SK-N-SH (cell line): Measurements from ENCODE around the gene ARHGEF1.

Experiments
- CTCF ChIP-seq: fragments of 200-600 bp; sonication (generic); IDR thresholded peaks from 2 replicates; pipeline ENCODE4 v1.6.1; 2017; ENCODE audit warnings: antibody characterized with exemption, mild to moderate bottlenecking, moderate library complexity
- JUND ChIP-seq: IDR thresholded peaks from 2 replicates; pipeline ENCODE4 v1.4.0; 2012
- MAX ChIP-seq: IDR thresholded peaks from 2 replicates; pipeline ENCODE4 v1.4.0; 2012; ENCODE audit warnings: low read depth
- POLR2AphosphoS5 ChIP-seq: IDR thresholded peaks from 2 replicates; pipeline ENCODE4 v1.6.1; 2012; ENCODE audit warnings: low read depth, low read length
- SMC3 ChIP-seq: IDR thresholded peaks from 2 replicates; pipeline ENCODE4 v1.6.1; 2012; ENCODE audit warnings: low read depth, low read length, improper control_type of control experiment
- TAF1 ChIP-seq: IDR thresholded peaks from 2 replicates; pipeline ENCODE4 v1.6.1; 2012; ENCODE audit warnings: low read depth, mild to moderate bottlenecking, low read length, moderate library complexity, borderline replicate concordance
- TEAD4 ChIP-seq: IDR thresholded peaks from 2 replicates; pipeline ENCODE4 v1.4.0; 2012; ENCODE audit warnings: mild to moderate bottlenecking, borderline replicate concordance; ENCODE audit not compliant: insufficient read depth
- ZBTB33 ChIP-seq: IDR thresholded peaks from 2 replicates; pipeline ENCODE4 v1.4.0; 2012; ENCODE audit warnings: low read depth, borderline replicate concordance

- TF ChIP-seq TEAD4, result no peak
- peak; percentile 19; the same call in 1 of the 2 replicates for TF ChIP-seq CTCF
- no peak for TF ChIP-seq SMC3
- no peak for TF ChIP-seq JUND
- no peak for TF ChIP-seq TAF1
- TF ChIP-seq POLR2AphosphoS5, result no peak
- TF ChIP-seq MAX, result no peak
- no peak for TF ChIP-seq ZBTB33
Observed at GRCh38 chr19:41937525-41938468, 54.8 kb downstream of the ARHGEF1 start.
